Endothelial cell (in vitro differentiated cells): Measurements from ENCODE around the gene SELENBP1. TPM values are rescaled to one million over a fixed set of nuclear protein-coding genes. Genes with fewer than 3 reads are reported as not detected.

Experiments
- DNase-seq: peaks from one replicate; pipeline ENCODE4 v3.0.0; 2021; ENCODE audit warnings: low spot score
- H3K27ac Mint-ChIP-seq: one replicate; pipeline ENCODE4 v1.8.0; 2021; ENCODE audit warnings: mixed read lengths, inconsistent platforms; ENCODE audit not compliant: unreplicated experiment
- H3K27me3 Mint-ChIP-seq: one replicate; pipeline ENCODE4 v1.8.0; 2021; ENCODE audit warnings: mild to moderate bottlenecking, moderate library complexity, mixed read lengths, inconsistent platforms; ENCODE audit not compliant: unreplicated experiment
- H3K36me3 Mint-ChIP-seq: one replicate; pipeline ENCODE4 v1.8.0; 2021; ENCODE audit warnings: mild to moderate bottlenecking, low read depth, mixed read lengths, inconsistent platforms; ENCODE audit not compliant: unreplicated experiment
- H3K4me1 Mint-ChIP-seq: one replicate; pipeline ENCODE4 v1.8.0; 2021; ENCODE audit warnings: mild to moderate bottlenecking, mixed read lengths, inconsistent platforms; ENCODE audit not compliant: unreplicated experiment
- H3K4me3 Mint-ChIP-seq: one replicate; pipeline ENCODE4 v1.8.0; 2021; ENCODE audit warnings: mild to moderate bottlenecking, mixed read lengths, inconsistent platforms; ENCODE audit not compliant: unreplicated experiment
- H3K9me3 Mint-ChIP-seq: one replicate; pipeline ENCODE4 v1.8.0; 2021; ENCODE audit warnings: mixed read lengths, inconsistent platforms; ENCODE audit not compliant: unreplicated experiment
- total RNA-seq: library from RNA; stranded (reverse); fragmentation: NEBNext Ultra II Directional; extraction: Animal tissue kit (Norgen Biotek cat#: 25700); gene quantifications from one replicate; pipeline ENCODE4 v1.2.1, GENCODE V29; 2021; ENCODE audit not compliant: unreplicated experiment
- TF ChIP-seq, protein P1 (sequence below): fragments of 200-600 bp; sonication (generic); IDR thresholded peaks from one replicate; pipeline ENCODE4 v1.5.0; 2021; ENCODE audit warnings: antibody characterized with exemption; ENCODE audit not compliant: unreplicated experiment

Gene SELENBP1
- total RNA-seq, 1 donor from 2014 or later, result 15.6 TPM

DNA sequence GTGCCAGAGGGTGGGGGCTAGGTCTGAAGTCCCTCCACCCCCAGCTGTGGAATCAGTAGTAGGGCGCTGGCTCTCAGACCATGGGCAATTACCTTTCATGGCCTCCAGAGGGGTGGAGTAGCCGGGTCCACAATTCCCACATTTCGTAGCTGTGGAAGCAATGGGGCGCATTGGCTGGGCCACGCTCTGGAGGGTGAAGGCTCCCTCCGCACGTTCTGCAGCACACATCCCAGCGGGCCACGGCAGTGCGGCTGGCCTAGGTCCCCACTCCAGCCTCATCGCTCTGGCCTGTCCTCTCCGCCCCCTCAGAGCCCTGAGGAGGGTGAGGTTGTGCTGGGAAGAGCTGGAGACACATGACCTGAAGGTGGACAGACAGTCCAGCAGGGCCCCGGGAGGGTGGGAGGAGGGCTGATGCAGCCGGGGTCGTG lies 2.9 kb downstream of the SELENBP1 start:
- Mint-ChIP-seq H3K27ac (no peak overlapping the region), H3K4me3 (no peak overlapping the region), H3K27me3 (peaks cover 8% of the 10 kb centered on the region), H3K9me3 (no peaks in the 10 kb centered on the region), H3K36me3 (peaks cover 4% of the 10 kb centered on the region), H3K4me1 (peaks cover 17% of the 10 kb centered on the region)
- TF ChIP-seq, protein P1, sequence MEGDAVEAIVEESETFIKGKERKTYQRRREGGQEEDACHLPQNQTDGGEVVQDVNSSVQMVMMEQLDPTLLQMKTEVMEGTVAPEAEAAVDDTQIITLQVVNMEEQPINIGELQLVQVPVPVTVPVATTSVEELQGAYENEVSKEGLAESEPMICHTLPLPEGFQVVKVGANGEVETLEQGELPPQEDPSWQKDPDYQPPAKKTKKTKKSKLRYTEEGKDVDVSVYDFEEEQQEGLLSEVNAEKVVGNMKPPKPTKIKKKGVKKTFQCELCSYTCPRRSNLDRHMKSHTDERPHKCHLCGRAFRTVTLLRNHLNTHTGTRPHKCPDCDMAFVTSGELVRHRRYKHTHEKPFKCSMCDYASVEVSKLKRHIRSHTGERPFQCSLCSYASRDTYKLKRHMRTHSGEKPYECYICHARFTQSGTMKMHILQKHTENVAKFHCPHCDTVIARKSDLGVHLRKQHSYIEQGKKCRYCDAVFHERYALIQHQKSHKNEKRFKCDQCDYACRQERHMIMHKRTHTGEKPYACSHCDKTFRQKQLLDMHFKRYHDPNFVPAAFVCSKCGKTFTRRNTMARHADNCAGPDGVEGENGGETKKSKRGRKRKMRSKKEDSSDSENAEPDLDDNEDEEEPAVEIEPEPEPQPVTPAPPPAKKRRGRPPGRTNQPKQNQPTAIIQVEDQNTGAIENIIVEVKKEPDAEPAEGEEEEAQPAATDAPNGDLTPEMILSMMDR, result no peak
- DNase-seq, result no peak

DNA sequence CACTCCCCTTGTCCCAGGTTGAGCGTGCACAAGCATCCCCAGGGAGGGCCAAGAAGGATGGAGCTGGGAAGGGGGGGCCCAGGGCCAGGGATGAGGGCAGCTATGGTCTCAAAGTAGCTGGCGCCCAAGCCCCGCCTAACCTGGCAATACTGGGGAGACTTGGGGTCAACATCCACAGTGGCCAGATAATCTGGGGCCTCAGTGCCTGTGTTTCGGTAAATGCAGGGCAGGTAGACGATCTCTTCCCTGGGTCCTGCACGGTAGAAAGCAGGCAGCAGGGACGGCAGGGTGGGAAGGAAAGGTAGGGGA lies 3.2 kb downstream of the SELENBP1 start:
- peaks cover 5% of the 10 kb centered on the region for H3K36me3 Mint-ChIP-seq
- no peaks in the 10 kb centered on the region for H3K9me3 Mint-ChIP-seq
- TF ChIP-seq, protein P1, result no peak
- no peak overlapping the region for H3K4me3 Mint-ChIP-seq
- no peak overlapping the region for H3K27ac Mint-ChIP-seq
- H3K4me1 Mint-ChIP-seq, result peaks cover 17% of the 10 kb centered on the region
- DNase-seq, result no peak
- H3K27me3 Mint-ChIP-seq, result peaks cover 8% of the 10 kb centered on the region

DNA sequence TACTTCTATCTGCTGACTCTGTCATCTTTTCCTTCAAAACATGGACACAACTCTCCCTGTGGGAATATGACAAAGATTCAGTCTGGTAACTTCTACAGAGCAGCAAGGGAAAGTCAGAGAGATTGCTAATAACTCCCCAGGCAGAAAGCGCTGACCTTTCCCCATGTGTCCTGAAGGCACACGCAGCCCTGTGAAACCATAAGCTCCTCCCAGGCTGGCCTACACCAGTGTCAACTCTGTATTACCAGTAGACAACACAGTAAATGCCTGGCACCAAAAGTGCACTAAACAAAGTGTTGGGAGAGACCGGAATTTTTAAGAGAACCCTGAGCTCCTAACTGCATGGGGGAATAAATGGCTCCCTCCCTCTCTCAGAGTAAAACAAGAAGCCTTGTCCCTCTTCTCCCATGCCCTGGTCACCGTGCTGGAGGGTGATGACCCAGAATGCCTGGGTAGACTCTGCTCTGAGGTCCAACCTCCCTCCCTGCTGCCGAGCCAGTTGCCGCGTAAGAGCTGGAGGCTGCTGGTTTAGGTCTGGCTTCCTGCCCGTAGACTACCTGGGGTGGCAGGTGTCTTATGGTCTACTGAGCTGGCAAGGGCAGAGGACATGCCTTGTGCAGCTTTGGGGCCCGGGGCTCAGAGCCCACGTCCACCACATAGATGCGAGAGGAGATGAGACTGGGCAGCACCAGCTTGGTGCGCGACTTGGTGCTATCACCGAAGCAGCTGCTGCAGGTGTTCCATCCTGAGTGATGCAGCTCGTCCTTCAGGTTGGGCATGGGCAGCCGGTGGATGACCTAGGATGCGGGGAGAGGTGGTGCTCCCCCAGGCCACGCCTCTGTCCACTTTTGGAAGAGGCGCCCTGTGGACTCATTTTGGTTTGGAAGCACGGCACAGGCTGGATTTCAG lies 3.9 kb downstream of the SELENBP1 start:
- H3K27me3 Mint-ChIP-seq, result peaks cover 13% of the 10 kb centered on the region
- peaks cover 17% of the 10 kb centered on the region for H3K4me1 Mint-ChIP-seq
- peaks cover 11% of the 10 kb centered on the region for H3K36me3 Mint-ChIP-seq

DNA sequence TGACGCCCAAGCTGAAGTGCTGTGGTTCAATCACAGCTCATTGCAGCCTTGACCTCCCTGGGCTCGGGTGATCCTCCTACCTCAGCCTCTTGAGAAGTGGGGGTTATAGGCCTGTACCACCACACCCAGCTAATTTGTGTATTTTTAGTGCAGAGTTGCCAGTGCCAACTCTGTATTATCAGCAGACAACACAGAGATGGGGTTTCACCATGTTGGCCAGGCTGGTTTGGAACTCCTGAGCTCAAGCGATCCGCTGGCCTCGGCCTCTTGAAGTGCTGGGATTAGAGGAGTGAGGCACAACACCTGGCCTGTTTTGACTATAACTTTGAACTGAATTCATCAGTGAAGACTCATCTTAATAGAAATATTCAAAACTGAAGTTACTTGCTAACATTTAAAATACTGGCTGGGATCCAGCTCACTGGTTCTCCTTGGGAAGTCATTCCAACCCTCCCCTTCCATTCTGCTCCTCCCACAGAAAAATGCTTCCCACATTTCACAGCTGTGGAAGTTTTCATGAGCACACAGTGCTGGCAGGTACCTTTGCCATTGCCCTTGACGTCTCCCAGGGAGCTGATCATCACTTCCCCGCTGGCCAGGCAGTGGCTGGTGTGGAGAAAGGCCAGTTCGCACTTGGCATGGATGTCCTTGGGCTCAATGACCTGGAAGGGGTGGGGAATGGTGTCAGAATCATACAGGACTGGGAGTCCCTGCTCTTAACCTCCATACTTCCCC lies 4.7 kb downstream of the SELENBP1 start:
- H3K27me3 Mint-ChIP-seq, result peaks cover 13% of the 10 kb centered on the region
- peaks cover 19% of the 10 kb centered on the region for H3K36me3 Mint-ChIP-seq
- H3K4me1 Mint-ChIP-seq, result peaks cover 12% of the 10 kb centered on the region
- TF ChIP-seq, protein P1, result no peak
- H3K9me3 Mint-ChIP-seq, result peaks cover 7% of the 10 kb centered on the region
- DNase-seq, result no peak
- no peak overlapping the region for H3K27ac Mint-ChIP-seq
- H3K4me3 Mint-ChIP-seq, result no peak overlapping the region

More for the DNA sequence above, 3.9 kb downstream of the SELENBP1 start:
- no peaks in the 10 kb centered on the region for H3K9me3 Mint-ChIP-seq
- no peak overlapping the region for H3K4me3 Mint-ChIP-seq
- H3K27ac Mint-ChIP-seq, result no peak overlapping the region
- TF ChIP-seq, protein P1, result no peak
- no peak for DNase-seq

DNA sequence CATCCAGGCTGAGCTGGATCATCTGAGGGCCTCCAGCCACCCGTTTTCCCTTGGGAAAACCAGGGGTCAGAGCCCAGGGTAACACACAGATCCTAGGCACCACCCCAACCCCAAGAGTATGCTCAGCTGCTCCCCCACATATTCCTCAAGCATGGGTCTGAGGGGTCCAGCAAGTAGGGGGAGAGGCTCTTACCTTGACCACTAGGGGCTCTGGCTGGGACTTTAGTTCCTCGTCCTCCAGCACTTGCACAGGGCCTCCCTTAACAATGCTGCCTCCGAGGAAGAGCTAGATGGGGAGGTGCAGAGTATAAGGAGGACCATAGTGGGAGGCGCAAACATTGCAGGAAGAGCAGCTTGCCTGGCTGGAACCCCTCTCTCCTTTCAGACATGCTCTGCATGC lies 7.5 kb downstream of the SELENBP1 start:
- no peak for DNase-seq
- Mint-ChIP-seq H3K27ac (no peak overlapping the region), H3K4me3 (no peak overlapping the region)

More for the DNA sequence above, 7.5 kb downstream of the SELENBP1 start:
- H3K36me3 Mint-ChIP-seq, result peaks cover 32% of the 10 kb centered on the region
- TF ChIP-seq, protein P1, result no peak
- peaks cover 13% of the 10 kb centered on the region for H3K9me3 Mint-ChIP-seq
- peaks cover 14% of the 10 kb centered on the region for H3K27me3 Mint-ChIP-seq
- peaks cover 3% of the 10 kb centered on the region for H3K4me1 Mint-ChIP-seq
